GM13976 (cell line): ENCODE data around the gene ZFP3.
"Not testable (repeated sequence)": the region's sequence is repeated elsewhere in the genome, so short reads cannot be mapped to it uniquely, and the experiment has no call there.

Experiments used
- DNase-seq: peaks from one replicate; pipeline ENCODE4 v3.0.0; 2012; ENCODE audit warnings: low spot score
- in situ Hi-C: fragments of 300-500 bp; cut with MboI; formaldehyde crosslinking; loops from one replicate; pipeline ENCODE4 v1.12.0; 2022; ENCODE audit warnings: low sequenced_read_pairs, mixed read lengths, inconsistent platforms; ENCODE audit not compliant: unreplicated experiment
- TF ChIP-seq, protein P1 (sequence below): IDR thresholded peaks from 2 replicates; pipeline ENCODE4 v1.5.1; 2012; ENCODE audit warnings: borderline replicate concordance, mild to moderate bottlenecking; ENCODE audit not compliant: insufficient read depth; ENCODE audit errors: extremely low read depth, missing control alignments, control extremely low read depth

ZFP3 gene

DNA sequence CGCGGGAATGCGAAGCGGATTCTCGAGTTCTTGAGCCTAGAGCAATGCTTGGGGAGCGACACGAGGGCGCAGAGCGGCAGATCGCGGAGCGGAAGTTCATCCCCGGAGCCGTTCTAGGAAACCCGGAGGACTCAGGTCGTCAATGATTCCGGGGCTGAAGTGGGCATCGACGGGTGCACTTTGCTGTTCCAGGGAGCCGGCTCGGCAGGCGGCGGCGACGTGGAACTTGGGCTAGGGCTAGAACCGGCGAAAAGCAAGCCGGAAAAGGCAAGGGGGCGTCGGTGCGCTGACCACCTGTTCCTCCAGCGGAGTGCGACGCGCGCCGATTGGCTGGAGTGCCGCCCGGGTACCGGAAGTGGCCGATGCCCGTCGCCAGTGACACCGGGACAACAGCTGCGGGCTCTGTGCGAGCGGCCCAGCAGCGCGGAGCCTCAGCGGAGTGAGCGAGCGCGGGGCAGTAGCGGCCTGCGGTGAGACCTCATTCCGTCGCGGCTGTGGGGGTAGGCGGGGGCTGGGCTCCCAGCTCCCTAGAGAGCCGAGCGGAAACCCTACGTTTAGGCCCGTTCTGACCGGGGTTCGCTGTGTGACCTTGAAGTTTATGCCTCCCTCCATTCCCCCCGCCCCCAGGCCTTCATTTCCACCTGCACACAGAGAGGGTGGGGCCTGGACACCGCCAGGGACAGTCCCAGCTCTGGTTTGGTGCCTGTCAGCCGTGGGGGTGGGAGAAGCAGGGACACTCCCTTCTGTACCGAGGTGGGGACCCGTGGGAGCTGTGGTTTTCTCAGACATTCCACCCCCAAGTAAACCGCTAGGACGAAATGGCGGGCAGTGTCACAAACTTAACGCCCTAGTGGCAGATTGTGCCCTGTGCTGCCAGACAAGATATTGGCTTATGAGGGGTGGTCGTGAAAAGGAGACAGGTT is at the start of gene ZFP3:
Gene ZFP3, plus strand, starts transcription at position 362 of the 923 bp plus-strand sequence. CDS start 13,038 bp downstream, outside the sequence.
- DNase-seq: peak; percentile 87
- TF ChIP-seq, protein P1, sequence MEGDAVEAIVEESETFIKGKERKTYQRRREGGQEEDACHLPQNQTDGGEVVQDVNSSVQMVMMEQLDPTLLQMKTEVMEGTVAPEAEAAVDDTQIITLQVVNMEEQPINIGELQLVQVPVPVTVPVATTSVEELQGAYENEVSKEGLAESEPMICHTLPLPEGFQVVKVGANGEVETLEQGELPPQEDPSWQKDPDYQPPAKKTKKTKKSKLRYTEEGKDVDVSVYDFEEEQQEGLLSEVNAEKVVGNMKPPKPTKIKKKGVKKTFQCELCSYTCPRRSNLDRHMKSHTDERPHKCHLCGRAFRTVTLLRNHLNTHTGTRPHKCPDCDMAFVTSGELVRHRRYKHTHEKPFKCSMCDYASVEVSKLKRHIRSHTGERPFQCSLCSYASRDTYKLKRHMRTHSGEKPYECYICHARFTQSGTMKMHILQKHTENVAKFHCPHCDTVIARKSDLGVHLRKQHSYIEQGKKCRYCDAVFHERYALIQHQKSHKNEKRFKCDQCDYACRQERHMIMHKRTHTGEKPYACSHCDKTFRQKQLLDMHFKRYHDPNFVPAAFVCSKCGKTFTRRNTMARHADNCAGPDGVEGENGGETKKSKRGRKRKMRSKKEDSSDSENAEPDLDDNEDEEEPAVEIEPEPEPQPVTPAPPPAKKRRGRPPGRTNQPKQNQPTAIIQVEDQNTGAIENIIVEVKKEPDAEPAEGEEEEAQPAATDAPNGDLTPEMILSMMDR: peak; percentile 30
- in situ Hi-C loops: no loop called here

DNA sequence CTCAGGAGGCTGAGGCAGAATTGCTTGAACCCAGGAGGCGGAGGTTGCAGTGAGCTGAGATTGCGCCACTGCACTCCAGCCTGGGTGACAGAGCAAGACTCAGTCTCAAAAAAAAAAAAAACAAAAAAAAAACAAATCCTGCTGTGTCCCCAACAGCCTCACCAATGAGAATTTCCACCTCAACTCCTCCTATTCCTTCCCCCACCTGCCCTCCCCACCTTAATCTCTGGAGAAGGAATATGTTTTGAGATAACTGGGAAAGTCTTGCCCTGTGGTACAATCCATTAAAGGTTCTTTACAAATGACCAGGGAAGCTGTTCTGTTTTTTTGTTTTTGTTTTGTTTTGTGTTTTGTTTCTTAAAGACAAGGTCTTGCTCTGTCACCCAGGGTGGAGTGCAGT is 48.1 kb upstream of the ZFP3 start:
- DNase-seq, in situ Hi-C loops: not testable (repeated sequence)

DNA sequence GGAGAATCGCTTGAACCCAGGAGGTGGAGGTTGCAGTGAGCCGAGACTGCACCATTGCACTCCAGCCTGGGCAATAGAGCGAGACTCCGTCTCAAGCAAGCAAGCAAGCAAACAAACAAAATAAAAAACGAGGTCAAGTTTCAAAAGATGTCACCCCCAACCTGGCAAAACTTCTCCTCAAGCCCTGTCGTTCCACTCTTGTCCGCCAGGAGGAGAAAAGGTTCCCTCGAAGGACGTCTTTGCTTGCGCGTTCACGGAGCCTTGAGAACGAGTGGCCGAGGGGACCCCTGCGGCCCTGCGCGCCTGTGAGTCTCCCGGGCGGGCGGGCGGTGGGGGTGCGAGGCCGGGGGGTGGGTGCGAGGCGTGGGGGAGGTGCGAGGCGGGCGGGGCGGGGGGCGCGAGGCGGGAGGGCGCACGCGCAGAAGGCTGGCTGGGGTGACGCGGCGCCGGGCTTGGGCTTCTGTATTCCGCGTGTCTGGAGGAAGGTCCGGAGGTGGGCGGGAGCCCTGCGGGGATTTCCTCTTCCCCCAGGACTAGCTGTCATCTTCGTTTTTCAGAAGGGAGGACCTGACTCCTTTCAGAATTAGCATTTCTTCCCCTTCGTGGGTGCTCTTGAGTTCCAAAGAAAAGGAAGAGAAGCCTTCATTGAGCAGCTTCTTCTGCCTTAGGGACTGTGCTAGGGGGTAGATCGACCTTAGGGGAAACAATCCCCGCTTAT is 46.7 kb upstream of the ZFP3 start:
- in situ Hi-C loops: no loop called here
- TF ChIP-seq, protein P1: peak; percentile 66
- DNase-seq: peak; percentile 91

DNA sequence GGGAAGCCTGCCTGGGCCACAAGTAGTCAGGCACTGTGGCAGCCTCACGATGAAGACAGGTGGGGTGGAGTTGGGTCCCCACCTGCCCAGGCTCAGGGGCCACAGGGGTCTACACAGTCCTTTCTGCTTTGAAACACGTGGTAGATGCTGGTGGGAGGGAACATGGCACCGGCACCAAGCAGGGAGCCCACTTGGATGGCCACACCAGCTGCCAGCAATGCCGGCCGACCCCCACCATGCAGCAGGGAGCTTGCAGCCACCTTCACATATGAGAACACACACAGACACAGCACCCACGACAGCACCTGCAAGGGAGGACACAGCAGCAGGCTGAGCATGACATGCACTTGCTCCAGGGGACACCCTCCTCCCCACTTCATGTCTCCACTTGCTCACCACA is 45.4 kb upstream of the ZFP3 start:
- TF ChIP-seq, protein P1: no peak
- in situ Hi-C loops: no loop called here

DNA sequence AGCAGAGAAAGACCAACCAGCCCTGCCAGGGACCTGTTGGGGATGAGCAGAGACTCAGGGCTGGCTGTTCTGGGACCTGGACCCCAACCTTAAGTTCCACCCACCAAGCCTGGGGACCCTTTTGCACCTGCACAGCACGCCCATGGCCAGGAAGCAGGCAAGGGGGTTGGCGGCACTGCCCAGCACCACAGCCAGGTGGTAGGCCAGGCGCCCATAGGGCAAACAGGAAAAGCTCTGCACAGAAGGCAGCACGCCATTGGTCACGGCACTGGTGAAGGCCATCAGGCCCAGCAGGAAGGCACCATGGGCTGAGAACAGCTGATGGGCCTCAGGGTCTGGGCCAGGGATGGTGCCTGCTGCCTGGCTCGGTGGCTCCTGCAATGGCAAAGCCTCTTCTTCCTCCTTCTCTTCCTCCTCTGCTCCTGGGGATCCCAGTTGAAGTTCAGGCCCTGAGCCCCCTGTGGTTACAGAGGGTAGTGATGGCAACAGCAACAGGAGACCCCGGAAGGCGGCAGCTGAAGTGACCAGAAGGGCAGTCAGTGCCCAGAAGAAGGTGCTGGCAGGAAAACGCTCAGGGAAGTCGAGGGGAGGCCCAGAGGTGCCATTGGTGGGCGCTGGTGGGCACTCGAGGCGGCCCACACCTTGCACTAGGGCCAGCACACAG is 44.8 kb upstream of the ZFP3 start:
- TF ChIP-seq, protein P1: no peak
- in situ Hi-C loops: no loop called here
- peak; percentile 19 for DNase-seq

More for the DNA sequence above, 45.4 kb upstream of the ZFP3 start:
- peak; percentile 13 for DNase-seq

DNA sequence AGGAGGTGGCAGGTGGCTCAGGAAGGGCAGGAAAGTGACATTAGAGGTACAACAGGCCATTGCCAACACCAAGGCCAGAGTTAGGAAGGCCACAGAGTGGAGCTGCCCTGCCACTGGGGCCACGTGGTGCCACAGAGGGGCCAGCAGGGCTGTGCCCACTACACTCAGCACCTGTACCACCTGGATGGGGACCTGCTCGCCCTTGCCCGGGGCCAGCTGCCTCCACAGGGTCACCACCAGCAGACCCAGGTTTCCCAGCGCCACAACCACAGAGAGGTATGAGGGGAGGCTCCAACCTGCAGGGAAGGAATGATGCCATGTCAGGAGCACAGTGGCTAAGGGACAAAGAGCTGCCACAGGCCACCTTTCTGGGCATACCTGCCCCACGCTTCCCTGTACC is 44.2 kb upstream of the ZFP3 start:
- no peak for DNase-seq
- in situ Hi-C loops: no loop called here
- TF ChIP-seq, protein P1: no peak
